ENCODE data around the gene EPB42.

The EPB42 gene

GRCh38 chr15:43220991-43221403 lies at the start of gene EPB42:
TSS of gene EPB42 (minus strand) at chr15:43221018. CDS start at chr15:43220825, 193 bp downstream.
- DNase-seq (ENCODE audit: low read depth in 2 of 2, low spot score in 1 of 2) = no peak

- no peak for DNase-seq (ENCODE audit: low read depth in 2 of 2, low spot score in 1 of 2)
Measured at GRCh38 chr15:43270113-43270665, 49.4 kb upstream of the EPB42 start.

- DNase-seq (ENCODE audit: low read depth in 2 of 2, low spot score in 1 of 2) = no peak
Measured at GRCh38 chr15:43268111-43269105, 47.6 kb upstream of the EPB42 start.

- no peak for DNase-seq (ENCODE audit: low read depth in 2 of 2, low spot score in 1 of 2)
Measured at GRCh38 chr15:43267439-43267838, 46.6 kb upstream of the EPB42 start.

GRCh38 chr15:43266834-43267233 lies 46.0 kb upstream of the EPB42 start, which contains the start of gene TGM5:
TSS of gene TGM5 (minus strand) at chr15:43266928. CDS start at chr15:43266849, 79 bp downstream.
- no peak for DNase-seq (ENCODE audit: low read depth in 2 of 2, low spot score in 1 of 2)

- DNase-seq (ENCODE audit: low read depth in 2 of 2, low spot score in 1 of 2) = no peak
Measured at GRCh38 chr15:43266386-43266785, 45.6 kb upstream of the EPB42 start.

GRCh38 chr15:43260011-43260615 lies 39.3 kb upstream of the EPB42 start:
- DNase-seq (ENCODE audit: low read depth in 2 of 2, low spot score in 1 of 2) = no peak

- DNase-seq (ENCODE audit: low read depth in 2 of 2, low spot score in 1 of 2) = no peak
Measured at GRCh38 chr15:43258781-43259180, 38.0 kb upstream of the EPB42 start.

- DNase-seq (ENCODE audit: low read depth in 2 of 2, low spot score in 1 of 2) = no peak
Measured at GRCh38 chr15:43256341-43256740, 35.5 kb upstream of the EPB42 start.

- DNase-seq (ENCODE audit: low read depth in 2 of 2, low spot score in 1 of 2) = no peak
Measured at GRCh38 chr15:43255376-43255775, 34.6 kb upstream of the EPB42 start.

- DNase-seq (ENCODE audit: low read depth in 2 of 2, low spot score in 1 of 2) = no peak
Measured at GRCh38 chr15:43253431-43254403, 32.9 kb upstream of the EPB42 start.

- no peak for DNase-seq (ENCODE audit: low read depth in 2 of 2, low spot score in 1 of 2)
Measured at GRCh38 chr15:43251871-43252250, 31.0 kb upstream of the EPB42 start.

- no peak for DNase-seq (ENCODE audit: low read depth in 2 of 2, low spot score in 1 of 2)
Measured at GRCh38 chr15:43251185-43251870, 30.5 kb upstream of the EPB42 start.

- DNase-seq (ENCODE audit: low read depth in 2 of 2, low spot score in 1 of 2) = no peak
Measured at GRCh38 chr15:43250785-43251184, 30.0 kb upstream of the EPB42 start.

GRCh38 chr15:43249699-43250203 lies 28.9 kb upstream of the EPB42 start:
- DNase-seq (ENCODE audit: low read depth in 2 of 2, low spot score in 1 of 2) = no peak

GRCh38 chr15:43249236-43249635 lies 28.4 kb upstream of the EPB42 start:
- DNase-seq (ENCODE audit: low read depth in 2 of 2, low spot score in 1 of 2) = no peak

GRCh38 chr15:43246261-43246774 lies 25.5 kb upstream of the EPB42 start:
- no peak for DNase-seq (ENCODE audit: low read depth in 2 of 2, low spot score in 1 of 2)

- no peak for DNase-seq (ENCODE audit: low read depth in 2 of 2, low spot score in 1 of 2)
Measured at GRCh38 chr15:43244092-43244491, 23.3 kb upstream of the EPB42 start.

GRCh38 chr15:43243020-43243645 lies 22.3 kb upstream of the EPB42 start:
- DNase-seq (ENCODE audit: low read depth in 2 of 2, low spot score in 1 of 2) = no peak

Data from stimulated activated CD8-positive, alpha-beta memory T cell treated with anti-CD3 and anti-CD28 coated beads, Interleukin-4, amount 100 ng/mL, for 1 hour (primary cell).